Hepatocyte (in vitro differentiated cells): ENCODE measurements around the gene LRP1B.

Experiments used
- EZH2 ChIP-seq: fragments of 200-600 bp; sonication (generic); IDR thresholded peaks from 2 replicates; pipeline ENCODE4 v1.6.1; 2016; ENCODE audit warnings: antibody characterized with exemption, mild to moderate bottlenecking, borderline replicate concordance
- EZH2phosphoT487 ChIP-seq: fragments of 200-600 bp; sonication (generic); IDR thresholded peaks from one replicate; pipeline ENCODE4 v1.6.1; 2018; ENCODE audit warnings: antibody characterized with exemption, mild to moderate bottlenecking, low read depth, moderate library complexity; ENCODE audit not compliant: unreplicated experiment, severe bottlenecking
- TF ChIP-seq, protein P1 (sequence below): fragments of 200-600 bp; sonication (generic); IDR thresholded peaks from 2 replicates; pipeline ENCODE4 v1.5.1; 2016; ENCODE audit warnings: antibody characterized with exemption, mild to moderate bottlenecking; ENCODE audit not compliant: poor library complexity

DNA sequence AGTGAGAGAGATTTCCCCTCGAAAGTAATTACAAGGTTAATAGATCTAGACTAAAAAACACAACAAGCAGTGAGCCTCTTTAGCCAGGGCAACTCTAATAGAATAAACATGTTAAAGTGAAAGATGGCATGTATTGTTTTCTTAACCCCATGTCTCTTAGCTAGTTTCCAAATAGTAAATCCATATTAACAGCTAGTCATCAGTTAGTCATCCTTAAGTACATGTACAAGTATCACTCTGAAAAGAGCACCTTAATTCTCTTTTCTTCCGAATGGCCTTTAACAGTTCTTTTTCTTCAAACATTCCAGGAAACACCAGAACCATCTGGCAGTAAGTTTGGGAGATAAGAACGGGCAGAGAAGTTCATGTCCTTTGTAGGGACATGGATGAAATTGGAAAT is 1480.0 kb downstream of the LRP1B start:
- TF ChIP-seq, protein P1, sequence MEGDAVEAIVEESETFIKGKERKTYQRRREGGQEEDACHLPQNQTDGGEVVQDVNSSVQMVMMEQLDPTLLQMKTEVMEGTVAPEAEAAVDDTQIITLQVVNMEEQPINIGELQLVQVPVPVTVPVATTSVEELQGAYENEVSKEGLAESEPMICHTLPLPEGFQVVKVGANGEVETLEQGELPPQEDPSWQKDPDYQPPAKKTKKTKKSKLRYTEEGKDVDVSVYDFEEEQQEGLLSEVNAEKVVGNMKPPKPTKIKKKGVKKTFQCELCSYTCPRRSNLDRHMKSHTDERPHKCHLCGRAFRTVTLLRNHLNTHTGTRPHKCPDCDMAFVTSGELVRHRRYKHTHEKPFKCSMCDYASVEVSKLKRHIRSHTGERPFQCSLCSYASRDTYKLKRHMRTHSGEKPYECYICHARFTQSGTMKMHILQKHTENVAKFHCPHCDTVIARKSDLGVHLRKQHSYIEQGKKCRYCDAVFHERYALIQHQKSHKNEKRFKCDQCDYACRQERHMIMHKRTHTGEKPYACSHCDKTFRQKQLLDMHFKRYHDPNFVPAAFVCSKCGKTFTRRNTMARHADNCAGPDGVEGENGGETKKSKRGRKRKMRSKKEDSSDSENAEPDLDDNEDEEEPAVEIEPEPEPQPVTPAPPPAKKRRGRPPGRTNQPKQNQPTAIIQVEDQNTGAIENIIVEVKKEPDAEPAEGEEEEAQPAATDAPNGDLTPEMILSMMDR: no peak
- TF ChIP-seq EZH2 (no peak), EZH2phosphoT487 (no peak)
